Measurements from ENCODE around the gene SPATC1L.

The SPATC1L gene

GRCh38 chr21:46128933-46129571 lies 55.2 kb downstream of the SPATC1L start:
- DNase-seq: no peak

- DNase-seq: no peak
Measured at GRCh38 chr21:46128106-46128932, 55.9 kb downstream of the SPATC1L start.

GRCh38 chr21:46127239-46128105 lies 56.8 kb downstream of the SPATC1L start:
- no peak for DNase-seq

GRCh38 chr21:46126309-46127238 lies 57.7 kb downstream of the SPATC1L start:
- no peak for DNase-seq

GRCh38 chr21:46125846-46126301 lies 58.4 kb downstream of the SPATC1L start:
- no peak for DNase-seq

GRCh38 chr21:46124926-46125845 lies 59.1 kb downstream of the SPATC1L start:
- no peak for DNase-seq

- DNase-seq: no peak
Measured at GRCh38 chr21:46124083-46124925, 60.0 kb downstream of the SPATC1L start.

- DNase-seq: no peak
Measured at GRCh38 chr21:46122758-46123683, 61.2 kb downstream of the SPATC1L start.

GRCh38 chr21:46122237-46122671 lies 62.0 kb downstream of the SPATC1L start:
- no peak for DNase-seq

- no peak for DNase-seq
Measured at GRCh38 chr21:46121286-46122221, 62.7 kb downstream of the SPATC1L start.

GRCh38 chr21:46120301-46121285 lies 63.7 kb downstream of the SPATC1L start:
- no peak for DNase-seq

- no peak for DNase-seq
Measured at GRCh38 chr21:46119637-46120271, 64.5 kb downstream of the SPATC1L start.

GRCh38 chr21:46119144-46119636 lies 65.1 kb downstream of the SPATC1L start:
- no peak for DNase-seq

- no peak for DNase-seq
Measured at GRCh38 chr21:46118316-46119143, 65.7 kb downstream of the SPATC1L start.
